Stomach (tissue), 9 donors: ENCODE data around the gene SYNE4. TPM values are rescaled to one million over a fixed set of nuclear protein-coding genes. Genes with fewer than 3 reads are reported as not detected.

Experiments
- DNase-seq, 2 donors: peaks; one replicate each; pipeline versions ENCODE4 v3.0.0 to v3.0.0-alpha.2; 2013 to 2019
- H3K27ac ChIP-seq, 5 donors: fragments of 200-600 bp in 4 of 5; sonication (generic) in 4 of 5; one replicate each; pipeline ENCODE4 v1.5.1; 2013 to 2019; ENCODE audit warnings: mild to moderate bottlenecking in 1 of 5, moderate library complexity in 1 of 5
- H3K27me3 ChIP-seq, 3 donors: fragments of 200-600 bp; sonication (generic); one replicate each; pipeline ENCODE4 v1.5.1; 2017 to 2019; ENCODE audit warnings: mixed run types in 1 of 3
- H3K36me3 ChIP-seq, 4 donors: fragments of 200-600 bp; sonication (generic); 1 replicate in 3 of 4; 2 replicates in 1 of 4; pipeline ENCODE4 v1.5.1; 2016 to 2019
- H3K4me1 ChIP-seq, 4 donors: fragments of 200-600 bp; sonication (generic); one replicate each; pipeline ENCODE4 v1.5.1; 2016 to 2019
- H3K4me3 ChIP-seq, 4 donors: fragments of 200-600 bp; sonication (generic) in 3 of 4; one replicate each; pipeline ENCODE4 v1.5.1; 2016 to 2019; ENCODE audit warnings: mild to moderate bottlenecking in 1 of 4
- H3K9me3 ChIP-seq, 4 donors: fragments of 200-600 bp; sonication (generic); one replicate each; pipeline ENCODE4 v1.5.1; 2016 to 2019
- EP300 ChIP-seq: sonication (generic); formaldehyde crosslinking; IDR thresholded peaks from one replicate; pipeline ENCODE4 v1.6.1; 2017; ENCODE audit warnings: antibody characterized with exemption
- POLR2A ChIP-seq, 4 donors: fragments of 450-650 bp; IDR thresholded peaks; one replicate each; pipeline ENCODE4 v1.6.1; 2016; ENCODE audit warnings: antibody characterized with exemption in 4 of 4, control low read depth in 2 of 4, mild to moderate bottlenecking in 1 of 4, moderate library complexity in 1 of 4
- POLR2AphosphoS5 ChIP-seq, 3 donors: sonication (generic); formaldehyde crosslinking; IDR thresholded peaks; one replicate each; pipeline ENCODE4 v1.6.1; 2016; ENCODE audit warnings: antibody characterized with exemption in 3 of 3
- WGBS, 5 donors: extraction: QIAGEN DNeasy Blood & Tissue Kit in 3 of 5; methylation state at CpG; one replicate each; pipeline versions ENCODE4 v1.1.5 to v1.1.7; 2013 to 2018; 5-methylcytosine and 5-hydroxymethylcytosine counted together
- intact Hi-C: fragments of 100-400 bp; cut with DNase I; formaldehyde crosslinking; loops from one replicate; pipeline ENCODE4 v1.15.1; 2023; ENCODE audit warnings: low total_unique reads
- polyA plus RNA-seq, 3 donors: library from polyadenylated mRNA; stranded (reverse); fragments of 200-250 nt; gene quantifications; one replicate each; pipeline ENCODE4 v1.2.3, GENCODE V29; 2013
- total RNA-seq, 5 donors: library from RNA; depleted of rRNA; stranded (reverse); fragments of >200 nt; gene quantifications; one replicate each; pipeline versions ENCODE4 v1.1.0 to v1.2.3, GENCODE V29; 2014 to 2016
- TF ChIP-seq, protein P1 (sequence below), 7 experiments: fragments of 450-650 bp in 4 of 7; fragments of 200-600 bp in 3 of 7; sonication (generic) in 3 of 7; IDR thresholded peaks; one replicate each; pipeline ENCODE4 v1.5.1; 2016 to 2019; ENCODE audit warnings: antibody characterized with exemption in 7 of 7, control low read depth in 2 of 7, mild to moderate bottlenecking in 1 of 7
- donor health status: healthy with polysubstance abuse.
- donor health status: Bipolar disorder and iron deficiency.
- donor health status: healthy.

SYNE4 gene
- total and polyA plus RNA-seq, 8 donors, result 1.3 to 11.2 (median 4.6) TPM; not detected in 1

DNA sequence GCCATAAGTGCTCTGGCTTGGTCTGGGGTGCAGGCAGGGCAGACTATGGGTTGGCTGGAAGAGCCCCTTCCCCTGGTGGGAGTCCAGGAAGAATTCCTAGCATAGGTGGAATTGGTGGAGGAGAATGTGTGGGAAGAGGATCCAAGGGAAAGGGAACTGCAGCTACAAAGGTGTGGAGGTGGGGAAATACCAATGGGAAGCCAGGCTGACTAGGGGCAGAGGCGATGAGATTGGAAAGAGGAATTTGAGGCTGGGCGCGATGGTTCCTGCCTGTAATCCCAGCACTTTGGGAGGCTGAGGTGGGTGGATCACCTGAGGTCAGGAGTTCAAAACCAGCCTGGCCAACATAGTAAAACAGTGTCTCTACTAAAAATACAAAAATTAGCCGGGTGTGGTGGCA, 18.5 kb downstream of the SYNE4 start:
- 89 to 94% (median 89%) methylated on average over 4 of the region's 4 CpGs for WGBS, 5 donors
- Histone ChIP-seq H3K36me3 (no peaks in the 10 kb centered on the region), H3K27me3 (peaks cover 0 to 47% (median 26%) of the 10 kb centered on the region in 3 donors), H3K9me3 (peaks cover 0 to 3% (median 0%) of the 10 kb centered on the region in 4 donors), H3K4me1 (peaks cover 7 to 21% (median 20%) of the 10 kb centered on the region in 4 donors), H3K4me3 (no peak overlapping the region), H3K27ac (no peak overlapping the region)
- TF ChIP-seq EP300, result no peak
- no peak for TF ChIP-seq POLR2A (IDR thresholded peaks at IDR 0.05)
- TF ChIP-seq POLR2AphosphoS5 (IDR thresholded peaks at IDR 0.05), result no peak
- TF ChIP-seq, protein P1, sequence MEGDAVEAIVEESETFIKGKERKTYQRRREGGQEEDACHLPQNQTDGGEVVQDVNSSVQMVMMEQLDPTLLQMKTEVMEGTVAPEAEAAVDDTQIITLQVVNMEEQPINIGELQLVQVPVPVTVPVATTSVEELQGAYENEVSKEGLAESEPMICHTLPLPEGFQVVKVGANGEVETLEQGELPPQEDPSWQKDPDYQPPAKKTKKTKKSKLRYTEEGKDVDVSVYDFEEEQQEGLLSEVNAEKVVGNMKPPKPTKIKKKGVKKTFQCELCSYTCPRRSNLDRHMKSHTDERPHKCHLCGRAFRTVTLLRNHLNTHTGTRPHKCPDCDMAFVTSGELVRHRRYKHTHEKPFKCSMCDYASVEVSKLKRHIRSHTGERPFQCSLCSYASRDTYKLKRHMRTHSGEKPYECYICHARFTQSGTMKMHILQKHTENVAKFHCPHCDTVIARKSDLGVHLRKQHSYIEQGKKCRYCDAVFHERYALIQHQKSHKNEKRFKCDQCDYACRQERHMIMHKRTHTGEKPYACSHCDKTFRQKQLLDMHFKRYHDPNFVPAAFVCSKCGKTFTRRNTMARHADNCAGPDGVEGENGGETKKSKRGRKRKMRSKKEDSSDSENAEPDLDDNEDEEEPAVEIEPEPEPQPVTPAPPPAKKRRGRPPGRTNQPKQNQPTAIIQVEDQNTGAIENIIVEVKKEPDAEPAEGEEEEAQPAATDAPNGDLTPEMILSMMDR (IDR thresholded peaks at IDR 0.05), result no peak
- intact Hi-C loops, result no loop called here
- no peak for DNase-seq

DNA sequence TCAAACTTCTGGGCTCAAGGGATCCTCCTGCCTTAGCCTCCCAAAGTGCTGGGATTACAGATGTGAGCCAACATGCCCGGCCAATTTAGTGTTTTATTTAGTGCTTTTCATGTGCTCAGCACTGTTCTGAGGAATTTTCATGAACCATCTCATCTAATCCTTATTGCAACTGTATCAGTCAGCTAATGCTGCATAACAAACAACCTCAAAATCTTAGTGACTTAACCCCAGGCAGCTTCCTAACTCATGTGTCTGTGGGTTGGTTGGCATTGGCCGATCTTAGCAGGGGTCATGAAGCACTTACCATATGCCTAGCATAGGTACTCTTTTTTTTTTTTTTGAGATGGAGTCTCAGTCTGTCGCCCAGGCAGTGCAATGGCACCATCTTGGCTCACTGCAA, 19.8 kb downstream of the SYNE4 start:
- H3K27ac ChIP-seq, result no peak overlapping the region
- TF ChIP-seq POLR2A (IDR thresholded peaks at IDR 0.05) (no peak), POLR2AphosphoS5 (IDR thresholded peaks at IDR 0.05) (no peak), EP300 (no peak)
- TF ChIP-seq, protein P1 (IDR thresholded peaks at IDR 0.05), result no peak
- H3K36me3 ChIP-seq, result no peaks in the 10 kb centered on the region
- peaks cover 7 to 11% (median 11%) of the 10 kb centered on the region in 4 donors for H3K4me1 ChIP-seq
- WGBS, 5 donors, result 86 to 94% (median 90%) methylated on average over 3 of the region's 3 CpGs
- intact Hi-C loops, result no loop called here
- no peak for DNase-seq
- peaks cover 0 to 58% (median 34%) of the 10 kb centered on the region in 3 donors for H3K27me3 ChIP-seq
- H3K9me3 ChIP-seq, result peaks cover 0 to 3% (median 0%) of the 10 kb centered on the region in 4 donors
- H3K4me3 ChIP-seq, result no peak overlapping the region

DNA sequence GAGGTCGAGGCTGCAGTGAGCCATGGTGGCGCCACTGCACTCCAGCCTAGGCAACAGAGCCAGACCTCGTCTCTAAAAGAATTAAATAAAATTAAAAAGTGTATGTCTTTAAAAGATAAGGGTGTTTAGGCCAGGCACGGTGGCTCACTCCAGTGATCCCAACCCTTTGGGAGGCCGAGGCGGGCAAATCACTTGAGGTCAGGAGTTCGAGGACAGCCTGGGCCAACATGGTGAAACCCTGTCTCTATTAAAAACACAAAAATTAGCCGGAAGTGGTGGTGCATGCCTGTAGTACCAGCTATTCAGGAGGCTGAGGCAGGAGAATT, 21.1 kb downstream of the SYNE4 start:
- intact Hi-C loops, result no loop called here
- Histone ChIP-seq H3K4me3 (peak overlapping the region in 3 of 4 donors; percentile 33 to 50 (median 37)), H3K36me3 (no peaks in the 10 kb centered on the region), H3K9me3 (peaks cover 0 to 3% (median 0%) of the 10 kb centered on the region in 4 donors), H3K4me1 (peaks cover 7 to 11% (median 10%) of the 10 kb centered on the region in 4 donors), H3K27me3 (peaks cover 0 to 71% (median 38%) of the 10 kb centered on the region in 3 donors), H3K27ac (no peak overlapping the region)
- 26 to 41% (median 29%) methylated on average over 8 of the region's 8 CpGs for WGBS, 5 donors
- no peak for DNase-seq
- TF ChIP-seq POLR2AphosphoS5 (IDR thresholded peaks at IDR 0.05), result no peak
- TF ChIP-seq EP300, result no peak
- no peak for TF ChIP-seq POLR2A (IDR thresholded peaks at IDR 0.05)
- TF ChIP-seq, protein P1 (IDR thresholded peaks at IDR 0.05), result no peak

DNA sequence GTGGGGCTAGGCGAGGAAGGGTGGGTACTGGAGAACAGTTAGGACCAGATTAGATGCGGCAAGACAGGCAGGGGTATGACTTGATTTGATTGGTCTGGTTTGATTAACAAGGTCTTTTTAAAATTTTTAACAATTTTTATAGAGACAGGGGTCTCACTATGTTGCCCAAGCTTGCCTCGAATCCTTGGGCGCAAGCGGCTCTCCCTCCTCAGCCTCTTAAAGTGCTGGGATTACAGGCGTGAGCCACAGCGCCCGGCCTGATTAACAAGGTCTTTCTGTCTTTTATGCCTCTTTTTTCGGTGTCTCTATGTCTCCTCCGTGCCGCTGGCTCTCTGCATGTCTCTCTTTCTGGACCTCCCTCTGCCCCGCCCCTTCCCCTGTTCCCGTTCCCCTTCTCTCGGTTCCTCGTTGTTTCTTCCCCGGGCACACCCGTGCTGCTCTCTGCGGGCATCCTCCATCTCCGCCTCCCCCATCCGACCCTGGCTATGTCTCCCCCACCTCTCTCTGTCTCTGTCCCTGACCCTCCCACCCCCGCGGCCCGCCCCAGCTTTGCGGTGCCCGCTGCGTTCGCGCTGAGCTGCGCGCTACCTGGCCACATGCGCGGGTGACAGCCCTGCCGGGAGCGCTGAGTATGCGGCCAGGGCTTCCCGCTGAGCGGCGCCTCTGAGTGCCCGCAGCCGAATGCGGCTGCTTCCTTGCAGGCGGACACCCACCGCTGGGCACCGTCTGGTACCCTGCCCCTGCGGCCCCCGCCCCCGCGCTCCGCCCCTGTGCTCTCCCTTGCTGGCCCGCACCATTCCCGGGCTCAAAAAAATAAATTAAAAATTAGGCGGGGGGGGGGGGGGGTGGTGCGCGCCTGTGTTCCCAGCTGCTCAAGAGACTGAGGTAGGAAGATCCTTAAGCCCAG, 21.7 kb downstream of the SYNE4 start:
- DNase-seq, result peak in 1 of 2 donors; percentile 43
- H3K9me3 ChIP-seq, result peaks cover 0 to 3% (median 0%) of the 10 kb centered on the region in 4 donors
- peak overlapping the region; percentile 30 to 50 (median 35) for H3K4me3 ChIP-seq
- no peak for TF ChIP-seq EP300
- TF ChIP-seq, protein P1 (IDR thresholded peaks at IDR 0.05), result no peak
- no peak for TF ChIP-seq POLR2A (IDR thresholded peaks at IDR 0.05)
- TF ChIP-seq POLR2AphosphoS5 (IDR thresholded peaks at IDR 0.05), result no peak
- no peak overlapping the region for H3K27ac ChIP-seq
- H3K36me3 ChIP-seq, result no peaks in the 10 kb centered on the region
- H3K4me1 ChIP-seq, result peaks cover 7 to 11% (median 10%) of the 10 kb centered on the region in 4 donors
- intact Hi-C loops, result no loop called here
- peaks cover 0 to 77% (median 38%) of the 10 kb centered on the region in 3 donors for H3K27me3 ChIP-seq
- WGBS, 5 donors, result 9 to 13% (median 9%) methylated on average over 37 to 54 of the region's 54 CpGs
